OCI-LY7 (cell line): Measurements from ENCODE around the gene CELF6. TPM values are rescaled to one million over a fixed set of nuclear protein-coding genes. Genes with fewer than 3 reads are reported as not detected.

Experiments used
- BruUV-seq: library from RNA; stranded (reverse); fragments of 400-500 nt; replicated peaks from 2 replicates; lab custom pipeline; 2021; lab: Mats Ljungman, UMichigan
- CTCF ChIA-PET: fragments of 300-600 bp; sonication (Branson Sonifier 250); formaldehyde crosslinking; loops from one replicate; lab custom pipeline; 2022; ENCODE audit warnings: antibody characterized with exemption; ENCODE audit not compliant: unreplicated experiment; lab: Charles Lee
- POLR2A ChIA-PET: fragments of 300-600 bp; sonication (Branson Sonifier 250); formaldehyde crosslinking; loops from one replicate; lab custom pipeline; 2022; ENCODE audit warnings: antibody characterized with exemption; lab: Charles Lee
- DNase-seq: peaks from one replicate; pipeline ENCODE4 v3.0.0-alpha.2; 2015; ENCODE audit warnings: low spot score
- H2AFZ ChIP-seq: fragments of 200-600 bp; sonication (generic), shearing (Covaris generic); 2 replicates; pipeline ENCODE4 v1.6.1; 2014; ENCODE audit warnings: mild to moderate bottlenecking, antibody characterized with exemption, low read length, moderate library complexity
- H3K27ac ChIP-seq: fragments of 200-600 bp; sonication (generic); 2 replicates; pipeline ENCODE4 v1.5.1; 2014; ENCODE audit warnings: mixed run types, low read depth, mild to moderate bottlenecking, moderate library complexity, low read length, inconsistent platforms; ENCODE audit not compliant: poor library complexity, severe bottlenecking
- H3K36me3 ChIP-seq: fragments of 200-600 bp; sonication (generic); 2 replicates; pipeline ENCODE4 v1.6.1; 2014; ENCODE audit warnings: mild to moderate bottlenecking, antibody characterized with exemption, low read length, moderate library complexity, mixed read lengths; ENCODE audit not compliant: insufficient read depth
- H3K4me1 ChIP-seq: fragments of 200-600 bp; sonication (generic); 2 replicates; pipeline ENCODE4 v1.5.1; 2014; ENCODE audit warnings: mild to moderate bottlenecking, low read length; ENCODE audit not compliant: insufficient read depth, poor library complexity, severe bottlenecking
- H3K4me2 ChIP-seq: fragments of 200-600 bp; sonication (generic); 2 replicates; pipeline ENCODE4 v1.6.1; 2014; ENCODE audit warnings: mild to moderate bottlenecking, low read length
- H3K4me3 ChIP-seq: fragments of 200-600 bp; sonication (generic); 2 replicates; pipeline ENCODE4 v1.5.1; 2014; ENCODE audit warnings: mild to moderate bottlenecking, low read depth, low read length; ENCODE audit not compliant: poor library complexity, severe bottlenecking
- H3K79me2 ChIP-seq: fragments of 200-600 bp; sonication (generic); 2 replicates; pipeline ENCODE4 v1.6.1; 2016; ENCODE audit warnings: low read depth, mild to moderate bottlenecking, low read length, moderate library complexity, mixed read lengths; ENCODE audit not compliant: insufficient read depth
- H3K9me2 ChIP-seq: fragments of 200-600 bp; sonication (generic); 2 replicates; pipeline ENCODE4 v1.6.1; 2016; ENCODE audit warnings: mild to moderate bottlenecking, low read length, mixed read lengths; ENCODE audit not compliant: insufficient read depth
- H3K9me3 ChIP-seq: fragments of 200-600 bp; sonication (generic); 2 replicates; pipeline ENCODE4 v1.6.1; 2014; ENCODE audit warnings: mild to moderate bottlenecking, mixed run types, low read length, mixed read lengths
- H4K20me1 ChIP-seq: fragments of 200-600 bp; sonication (generic); 2 replicates; pipeline ENCODE4 v1.6.1; 2014; ENCODE audit warnings: mild to moderate bottlenecking, antibody characterized with exemption, low read length, moderate library complexity, mixed read lengths; ENCODE audit not compliant: insufficient read depth
- EZH2phosphoT487 ChIP-seq: fragments of 200-600 bp; sonication (generic); IDR thresholded peaks from 2 replicates; pipeline ENCODE4 v1.6.1; 2018; ENCODE audit warnings: low read depth, borderline replicate concordance, mild to moderate bottlenecking, mixed run types, antibody characterized with exemption, low read length, moderate library complexity, mixed read lengths
- intact Hi-C: fragments of 100-400 bp; cut with micrococcal nuclease; formaldehyde crosslinking; loops from one replicate; pipeline ENCODE4 v1.10.0; 2022; ENCODE audit not compliant: unreplicated experiment
- total RNA-seq, 2 experiments: library from RNA; depleted of rRNA in 1 of 2; stranded (reverse); fragments of >200 nt in 1 of 2; shearing (Covaris generic) in 1 of 2; gene quantifications; 2 replicates each; pipeline ENCODE4 v1.2.3, GENCODE V29; 2014 to 2022
- TF ChIP-seq, protein P1 (sequence below): fragments of 200-600 bp; sonication (generic); conservative IDR thresholded peaks from 2 replicates; pipeline ENCODE4 v1.5.1; 2014; ENCODE audit warnings: mild to moderate bottlenecking, antibody characterized with exemption, low read length, moderate library complexity, mixed read lengths

The CELF6 gene
- total RNA-seq, 2 experiments from 2014 or later = 0.78 to 0.79 TPM

DNA sequence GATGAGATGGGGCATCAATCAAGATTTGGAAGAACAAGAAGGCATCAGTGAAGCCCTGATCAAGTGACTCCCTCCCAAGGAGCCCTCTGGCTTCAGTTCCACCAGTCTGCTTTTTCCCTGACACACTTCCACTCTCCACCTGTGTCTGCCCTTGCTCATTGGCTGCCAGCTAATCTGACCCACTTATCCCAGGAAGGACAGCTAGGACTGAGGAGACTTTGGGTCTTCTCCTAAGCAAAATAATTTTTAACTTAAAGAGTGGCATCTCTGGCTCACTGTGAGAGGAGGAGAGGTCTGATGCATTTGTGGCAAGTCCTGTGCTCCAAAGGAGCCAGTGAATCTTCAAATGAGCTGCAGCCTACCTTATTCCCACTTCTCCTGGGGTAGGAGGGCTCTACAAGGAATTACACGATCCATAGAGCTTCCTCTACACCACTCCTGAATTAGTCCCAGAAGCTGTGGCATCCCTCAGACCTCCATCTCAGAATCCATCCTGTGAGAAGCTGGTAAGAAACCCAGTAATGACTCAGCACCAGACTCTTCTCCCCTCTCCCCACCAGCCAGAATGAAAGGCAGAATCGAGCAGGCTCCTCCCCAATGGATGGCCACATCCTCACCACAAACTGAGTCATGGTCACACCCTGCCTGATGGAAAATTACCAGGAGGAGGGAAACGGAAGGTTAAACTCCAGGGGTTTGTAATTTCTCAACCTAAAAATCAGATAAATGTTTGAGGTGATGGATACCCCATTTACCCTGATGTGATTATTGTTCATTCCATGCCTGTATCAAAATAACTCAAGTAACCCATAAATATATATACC lies 82.7 kb downstream of the CELF6 start:
- Histone ChIP-seq H3K9me2 (no peaks in the 10 kb centered on the region), H2AFZ (no peak overlapping the region), H3K27ac (no peak overlapping the region), H3K4me3 (no peak overlapping the region), H3K79me2 (peaks cover under 1% of the 10 kb centered on the region; the same call in 1 of the 2 replicates), H4K20me1 (no peaks in the 10 kb centered on the region), H3K4me2 (no peak overlapping the region), H3K36me3 (peaks cover 27% of the 10 kb centered on the region), H3K9me3 (no peaks in the 10 kb centered on the region), H3K4me1 (peaks cover 6% of the 10 kb centered on the region)
- intact Hi-C loops = no loop called here
- TF ChIP-seq, protein P1, sequence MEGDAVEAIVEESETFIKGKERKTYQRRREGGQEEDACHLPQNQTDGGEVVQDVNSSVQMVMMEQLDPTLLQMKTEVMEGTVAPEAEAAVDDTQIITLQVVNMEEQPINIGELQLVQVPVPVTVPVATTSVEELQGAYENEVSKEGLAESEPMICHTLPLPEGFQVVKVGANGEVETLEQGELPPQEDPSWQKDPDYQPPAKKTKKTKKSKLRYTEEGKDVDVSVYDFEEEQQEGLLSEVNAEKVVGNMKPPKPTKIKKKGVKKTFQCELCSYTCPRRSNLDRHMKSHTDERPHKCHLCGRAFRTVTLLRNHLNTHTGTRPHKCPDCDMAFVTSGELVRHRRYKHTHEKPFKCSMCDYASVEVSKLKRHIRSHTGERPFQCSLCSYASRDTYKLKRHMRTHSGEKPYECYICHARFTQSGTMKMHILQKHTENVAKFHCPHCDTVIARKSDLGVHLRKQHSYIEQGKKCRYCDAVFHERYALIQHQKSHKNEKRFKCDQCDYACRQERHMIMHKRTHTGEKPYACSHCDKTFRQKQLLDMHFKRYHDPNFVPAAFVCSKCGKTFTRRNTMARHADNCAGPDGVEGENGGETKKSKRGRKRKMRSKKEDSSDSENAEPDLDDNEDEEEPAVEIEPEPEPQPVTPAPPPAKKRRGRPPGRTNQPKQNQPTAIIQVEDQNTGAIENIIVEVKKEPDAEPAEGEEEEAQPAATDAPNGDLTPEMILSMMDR = no peak
- TF ChIP-seq EZH2phosphoT487 = no peak
- BruUV-seq = no TSS peak
- ChIA-PET POLR2A (interaction anchor here (0.6 kb wide), 1 partner anchor 9 kb away, joined by 6 read pairs; no protein-coding TSS in a partner anchor), CTCF (no interaction called here)
- no peak for DNase-seq

DNA sequence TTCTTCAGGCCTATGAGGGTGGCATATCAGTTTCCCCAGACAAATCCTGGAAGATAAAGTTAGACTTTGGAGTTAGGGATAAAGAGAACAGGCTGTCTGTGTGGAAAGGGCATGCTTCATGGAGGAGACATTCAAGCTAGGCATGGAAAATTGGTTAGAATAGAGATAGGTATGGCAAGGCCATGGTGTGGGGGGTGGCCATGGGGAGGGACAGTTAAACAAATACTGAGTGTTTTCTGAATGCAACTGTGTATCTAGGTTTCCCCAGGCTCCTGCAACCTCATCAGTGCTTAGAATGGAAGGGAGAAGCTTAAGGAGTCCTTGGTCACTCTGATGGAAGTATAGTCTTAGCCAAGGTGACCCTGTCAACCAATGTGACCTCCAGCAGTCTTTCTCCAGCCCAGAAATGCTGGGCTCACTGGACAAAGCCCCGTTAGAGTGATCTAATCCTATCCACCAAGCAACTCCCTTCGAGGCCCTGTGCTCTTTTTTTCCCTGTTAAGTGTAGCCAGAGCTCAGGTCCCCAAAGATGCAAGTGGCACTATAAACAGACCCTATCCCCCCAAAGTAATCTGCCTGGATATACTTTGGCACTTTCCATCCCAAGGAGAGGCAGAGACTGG lies 83.5 kb downstream of the CELF6 start:
- Histone ChIP-seq H3K4me3 (no peak overlapping the region), H3K27ac (no peak overlapping the region), H3K4me2 (no peak overlapping the region), H3K79me2 (peaks cover 7% of the 10 kb centered on the region; the same call in 1 of the 2 replicates), H2AFZ (no peak overlapping the region), H3K4me1 (peaks cover 12% of the 10 kb centered on the region), H3K36me3 (peaks cover 20% of the 10 kb centered on the region), H3K9me3 (no peaks in the 10 kb centered on the region), H4K20me1 (no peaks in the 10 kb centered on the region), H3K9me2 (no peaks in the 10 kb centered on the region)
- intact Hi-C loops = no loop called here
- BruUV-seq = no TSS peak
- no peak for TF ChIP-seq EZH2phosphoT487
- TF ChIP-seq, protein P1 = no peak
- no peak for DNase-seq
- POLR2A ChIA-PET = interaction anchor here (0.6 kb wide), 1 partner anchor 8 kb away, joined by 6 read pairs; no protein-coding TSS in a partner anchor
- CTCF ChIA-PET = no interaction called here
